ENCODE data around the gene LMAN2.

GRCh38 chr5:177320879-177321278 lies 30.6 kb downstream of the LMAN2 start:
- TF ChIP-seq, protein P1, sequence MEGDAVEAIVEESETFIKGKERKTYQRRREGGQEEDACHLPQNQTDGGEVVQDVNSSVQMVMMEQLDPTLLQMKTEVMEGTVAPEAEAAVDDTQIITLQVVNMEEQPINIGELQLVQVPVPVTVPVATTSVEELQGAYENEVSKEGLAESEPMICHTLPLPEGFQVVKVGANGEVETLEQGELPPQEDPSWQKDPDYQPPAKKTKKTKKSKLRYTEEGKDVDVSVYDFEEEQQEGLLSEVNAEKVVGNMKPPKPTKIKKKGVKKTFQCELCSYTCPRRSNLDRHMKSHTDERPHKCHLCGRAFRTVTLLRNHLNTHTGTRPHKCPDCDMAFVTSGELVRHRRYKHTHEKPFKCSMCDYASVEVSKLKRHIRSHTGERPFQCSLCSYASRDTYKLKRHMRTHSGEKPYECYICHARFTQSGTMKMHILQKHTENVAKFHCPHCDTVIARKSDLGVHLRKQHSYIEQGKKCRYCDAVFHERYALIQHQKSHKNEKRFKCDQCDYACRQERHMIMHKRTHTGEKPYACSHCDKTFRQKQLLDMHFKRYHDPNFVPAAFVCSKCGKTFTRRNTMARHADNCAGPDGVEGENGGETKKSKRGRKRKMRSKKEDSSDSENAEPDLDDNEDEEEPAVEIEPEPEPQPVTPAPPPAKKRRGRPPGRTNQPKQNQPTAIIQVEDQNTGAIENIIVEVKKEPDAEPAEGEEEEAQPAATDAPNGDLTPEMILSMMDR (optimal IDR thresholded peaks at IDR 0.05 in 1 of 3, IDR thresholded peaks at IDR 0.05 in 1 of 3, conservative IDR thresholded peaks at IDR 0.05 in 1 of 3; ENCODE audit: extremely low read depth in 1 of 3, insufficient read depth in 2 of 3, low read length in 3 of 3), result no peak
- no peak for TF ChIP-seq EZH2 (IDR thresholded peaks at IDR 0.05; ENCODE audit: low read length)
